ENCODE data around the gene ATP13A2.

The ATP13A2 gene

GRCh38 chr1:17032741-17033140 is 21.0 kb upstream of the ATP13A2 start:
- DNase-seq (ENCODE audit: extremely low read depth in 1 of 2, low read depth in 1 of 2) = no peak

GRCh38 chr1:17031436-17031835 is 19.7 kb upstream of the ATP13A2 start:
- no peak for DNase-seq (ENCODE audit: extremely low read depth in 1 of 2, low read depth in 1 of 2)

GRCh38 chr1:17030206-17030605 is 18.5 kb upstream of the ATP13A2 start:
- no peak for DNase-seq (ENCODE audit: extremely low read depth in 1 of 2, low read depth in 1 of 2)

GRCh38 chr1:17028662-17029188 is 17.0 kb upstream of the ATP13A2 start:
- no peak for DNase-seq (ENCODE audit: extremely low read depth in 1 of 2, low read depth in 1 of 2)

GRCh38 chr1:17027900-17028299 is 16.2 kb upstream of the ATP13A2 start:
- no peak for DNase-seq (ENCODE audit: extremely low read depth in 1 of 2, low read depth in 1 of 2)

- DNase-seq (ENCODE audit: extremely low read depth in 1 of 2, low read depth in 1 of 2) = no peak
Observed at GRCh38 chr1:17027403-17027802, 15.7 kb upstream of the ATP13A2 start.

- DNase-seq (ENCODE audit: extremely low read depth in 1 of 2, low read depth in 1 of 2) = no peak
Observed at GRCh38 chr1:17024721-17025120, 13.0 kb upstream of the ATP13A2 start.

- DNase-seq (ENCODE audit: extremely low read depth in 1 of 2, low read depth in 1 of 2) = no peak
Observed at GRCh38 chr1:17023573-17023972, 11.8 kb upstream of the ATP13A2 start.

- no peak for DNase-seq (ENCODE audit: extremely low read depth in 1 of 2, low read depth in 1 of 2)
Observed at GRCh38 chr1:17023102-17023501, 11.4 kb upstream of the ATP13A2 start.

- DNase-seq (ENCODE audit: extremely low read depth in 1 of 2, low read depth in 1 of 2) = no peak
Observed at GRCh38 chr1:17021896-17022295, 10.2 kb upstream of the ATP13A2 start.

- no peak for DNase-seq (ENCODE audit: extremely low read depth in 1 of 2, low read depth in 1 of 2)
Observed at GRCh38 chr1:17020502-17020901, 8.8 kb upstream of the ATP13A2 start.

- DNase-seq (ENCODE audit: extremely low read depth in 1 of 2, low read depth in 1 of 2) = no peak
Observed at GRCh38 chr1:17018849-17019248, 7.1 kb upstream of the ATP13A2 start.

- no peak for DNase-seq (ENCODE audit: extremely low read depth in 1 of 2, low read depth in 1 of 2)
Observed at GRCh38 chr1:17017435-17017834, 5.7 kb upstream of the ATP13A2 start.

GRCh38 chr1:17016317-17016661 is 4.6 kb upstream of the ATP13A2 start:
- no peak for DNase-seq (ENCODE audit: extremely low read depth in 1 of 2, low read depth in 1 of 2)

GRCh38 chr1:17014671-17015567 is 3.2 kb upstream of the ATP13A2 start:
- DNase-seq (ENCODE audit: extremely low read depth in 1 of 2, low read depth in 1 of 2) = no peak

- no peak for DNase-seq (ENCODE audit: extremely low read depth in 1 of 2, low read depth in 1 of 2)
Observed at GRCh38 chr1:17013491-17014320, 2.0 kb upstream of the ATP13A2 start.

GRCh38 chr1:17012775-17013490 is 1.2 kb upstream of the ATP13A2 start:
- no peak for DNase-seq (ENCODE audit: extremely low read depth in 1 of 2, low read depth in 1 of 2)

GRCh38 chr1:17011092-17011438 is 663 bp downstream of the ATP13A2 start:
- no peak for DNase-seq (ENCODE audit: extremely low read depth in 1 of 2, low read depth in 1 of 2)

- no peak for DNase-seq (ENCODE audit: extremely low read depth in 1 of 2, low read depth in 1 of 2)
Observed at GRCh38 chr1:17009706-17010105, 2.0 kb downstream of the ATP13A2 start.

- no peak for DNase-seq (ENCODE audit: extremely low read depth in 1 of 2, low read depth in 1 of 2)
Observed at GRCh38 chr1:17008208-17008855, 3.4 kb downstream of the ATP13A2 start.

GRCh38 chr1:17007121-17007520 is 4.6 kb downstream of the ATP13A2 start:
- no peak for DNase-seq (ENCODE audit: extremely low read depth in 1 of 2, low read depth in 1 of 2)

Measured in activated CD8-positive, alpha-beta memory T cell treated with anti-CD3 and anti-CD28 coated beads for 1 hour (primary cell).